GM12878 (cell line): ENCODE measurements around the gene IGIP. TPM values are rescaled to one million over a fixed set of nuclear protein-coding genes. Genes with fewer than 3 reads are reported as not detected.

ENCODE experiments used
- ATAC-seq: fragments of 200-7000 bp; cut with Tn5 transposase; 3 replicates; pipeline ENCODE4 v1.9.1; 2020; ENCODE audit warnings: mild to moderate bottlenecking, moderate library complexity
- BruUV-seq: library from RNA; stranded (reverse); fragments of 400-500 nt; replicated peaks from 2 replicates; lab custom pipeline; 2021; lab: Mats Ljungman, UMichigan
- CTCF ChIA-PET: fragments of 300-600 bp; sonication (Branson Sonifier 250); formaldehyde crosslinking; extraction: SDS; loops from one replicate; lab custom pipeline; 2021; ENCODE audit warnings: inconsistent platforms; lab: Yijun Ruan, JAX
- POLR2A ChIA-PET: fragments of 350-600 bp; formaldehyde crosslinking; extraction: SDS; loops from one replicate; lab custom pipeline; 2021; ENCODE audit warnings: inconsistent platforms; lab: Charles Lee
- RAD21 ChIA-PET: fragments of 300-600 bp; sonication (Branson Sonifier 250); formaldehyde crosslinking; loops from one replicate; lab custom pipeline; 2023; ENCODE audit warnings: antibody characterized with exemption; ENCODE audit not compliant: unreplicated experiment; lab: Charles Lee
- SMC1A ChIA-PET: fragments of 300-600 bp; sonication (Branson Sonifier 250); formaldehyde crosslinking; loops from one replicate; lab custom pipeline; 2023; ENCODE audit not compliant: unreplicated experiment, uncharacterized antibody; lab: Charles Lee
- DNase-seq: peaks from one replicate; pipeline ENCODE4 v3.0.0-alpha.2; 2011; ENCODE audit warnings: low read depth, low spot score
- FAIRE-seq: peaks from 3 replicates; lab custom pipeline; 2011; peaks lifted over from hg19 to GRCh38; lab: Jason Lieb, UNC
- H2AFZ ChIP-seq: 2 replicates; pipeline ENCODE4 v1.6.0; 2011; ENCODE audit warnings: low read depth, low read length, control low read depth; ENCODE audit not compliant: control insufficient read depth
- H3K27ac ChIP-seq: 2 replicates; pipeline ENCODE4 v1.5.1; 2011; ENCODE audit warnings: control low read depth; ENCODE audit not compliant: control insufficient read depth, insufficient read depth
- H3K27me3 ChIP-seq, 2 experiments: replicated peaks in 1 of 2; 2 replicates each; pipeline versions ENCODE4 v1.6.0 to v1.6.1; 2011; ENCODE audit warnings: low read length in 1 of 2; ENCODE audit not compliant: control insufficient read depth in 2 of 2, insufficient read depth in 2 of 2
- H3K36me3 ChIP-seq, 2 experiments: 2 replicates each; pipeline ENCODE4 v1.5.1; 2011; ENCODE audit warnings: low read length in 1 of 2; ENCODE audit not compliant: control insufficient read depth in 2 of 2, insufficient read depth in 2 of 2
- H3K4me1 ChIP-seq: 2 replicates; pipeline ENCODE4 v1.6.1; 2011; ENCODE audit warnings: mild to moderate bottlenecking, low read length, moderate library complexity, mixed read lengths; ENCODE audit not compliant: control insufficient read depth, insufficient read depth
- H3K4me2 ChIP-seq: 2 replicates; pipeline ENCODE4 v1.6.0; 2011; ENCODE audit warnings: control low read depth; ENCODE audit not compliant: control insufficient read depth, insufficient read depth
- H3K4me3 ChIP-seq: fragments of 200-600 bp; sonication (generic); 2 replicates; pipeline ENCODE4 v1.5.1; 2016
- H3K79me2 ChIP-seq: 2 replicates; pipeline ENCODE4 v1.6.0; 2011; ENCODE audit warnings: low read length; ENCODE audit not compliant: control insufficient read depth, insufficient read depth
- H3K9ac ChIP-seq: 2 replicates; pipeline ENCODE4 v1.8.0; 2011; ENCODE audit warnings: low read length, control low read depth, mixed read lengths; ENCODE audit not compliant: control insufficient read depth, insufficient read depth
- H3K9me3 ChIP-seq: replicated peaks from 3 replicates; pipeline ENCODE4 v1.5.1; 2011; ENCODE audit warnings: mild to moderate bottlenecking, low read length; ENCODE audit not compliant: control insufficient read depth, insufficient read depth
- H4K20me1 ChIP-seq: 2 replicates; pipeline ENCODE4 v1.6.0; 2011; ENCODE audit not compliant: control insufficient read depth, insufficient read depth
- BCL11A ChIP-seq: IDR thresholded peaks from 2 replicates; pipeline ENCODE4 v1.6.1; 2011; ENCODE audit warnings: low read depth, low read length
- MTA2 ChIP-seq: fragments of 450-650 bp; IDR thresholded peaks from 2 replicates; pipeline ENCODE4 v1.6.1; 2016; ENCODE audit warnings: low read depth, mild to moderate bottlenecking, moderate library complexity
- SMAD1 ChIP-seq: fragments of 450-650 bp; IDR thresholded peaks from 2 replicates; pipeline ENCODE4 v1.6.1; 2018; ENCODE audit warnings: mild to moderate bottlenecking, low read depth; ENCODE audit not compliant: partially characterized antibody
- WGBS: methylation state at CpG from one replicate; pipeline ENCODE4 v1.1.6; 2016; ENCODE audit warnings: low lambda C conversion rate; ENCODE audit not compliant: insufficient replicate concordance, insufficient coverage; ENCODE audit errors: missing lambda C conversion rate; 5-methylcytosine and 5-hydroxymethylcytosine counted together
- in situ Hi-C: fragments of 300-500 bp; cut with MboI; formaldehyde crosslinking; loops from 9 replicates; pipeline ENCODE4 v1.14.3; 2018; ENCODE audit warnings: mixed read lengths
- intact Hi-C: fragments of 100-400 bp; cut with micrococcal nuclease; formaldehyde crosslinking; loops from one replicate; pipeline ENCODE4 v1.14.2; 2022; ENCODE audit not compliant: unreplicated experiment
- polyA plus RNA-seq, 11 experiments: library from polyadenylated mRNA; depleted of rRNA in 4 of 11; unstranded in 6 of 11; stranded (reverse) in 5 of 11; fragments of >200 nt; fragmentation: Nextera tagmentation in 4 of 11; fragmentation: Illumina TruSeq in 1 of 11; extraction: Ambion mirVana in 4 of 11; extraction: Trizol in 1 of 11; gene quantifications; 1 replicate in 1 of 11; 2 replicates in 10 of 11; pipeline versions ENCODE4 v1.2.1 to v1.2.3, GENCODE V29; 2011 to 2016; ENCODE audit warnings: inconsistent platforms in 2 of 11, missing spikeins in 2 of 11, low read depth in 1 of 11
- total RNA-seq, 4 experiments: library from RNA; depleted of rRNA in 3 of 4; stranded (reverse); fragments of >200 nt in 3 of 4; fragmentation: Illumina TruSeq in 1 of 4; extraction: Trizol in 1 of 4; gene quantifications; 2 replicates each; pipeline versions ENCODE4 v1.2.1 to v1.2.3, GENCODE V29; 2013 to 2021
- TF ChIP-seq, protein P1 (sequence below): IDR thresholded peaks from 2 replicates; pipeline ENCODE4 v1.6.1; 2012; ENCODE audit warnings: low read length, inconsistent platforms
- TF ChIP-seq, protein P2 (sequence below): fragments of 450-650 bp; IDR thresholded peaks from 2 replicates; pipeline ENCODE4 v1.6.1; 2017; ENCODE audit warnings: mild to moderate bottlenecking, moderate library complexity

Gene IGIP
- total and polyA plus RNA-seq, 10 of the 15 experiments (the other 5 are each of a cell fraction or from before 2014, with no cell fraction given): 0.58 to 3.3 (median 1.9) TPM

DNA sequence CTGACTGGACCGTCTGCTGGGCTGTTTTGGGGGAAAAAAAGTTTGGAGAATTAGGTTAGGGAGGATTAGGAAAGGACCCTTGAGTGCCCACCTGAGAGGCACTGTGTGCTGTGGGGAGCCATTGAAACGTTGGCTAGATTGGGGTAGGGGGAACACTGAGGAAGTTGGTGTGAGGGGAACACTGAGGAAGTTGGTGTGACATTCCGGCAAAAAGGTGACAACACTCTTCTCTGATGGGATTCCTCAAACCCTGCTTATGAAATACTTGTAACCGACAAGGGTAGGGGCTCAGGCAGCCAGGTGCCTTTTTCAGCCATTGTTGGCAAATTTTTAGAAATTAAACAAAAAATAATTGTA, 50.3 kb downstream of the IGIP start:
- peak overlapping the region; percentile 83 for H2AFZ ChIP-seq
- ChIA-PET CTCF (interaction anchor here (0.6 to 1.8 kb wide), 2 partner anchors 12 to 68 kb away, joined by 3 to 4 read pairs; no protein-coding TSS in a partner anchor), RAD21 (interaction anchor here (1.3 kb wide), 1 partner anchor 68 kb away, joined by 3 read pairs; no protein-coding TSS in a partner anchor), SMC1A (interaction anchor here (1.2 kb wide), 1 partner anchor 131 kb away, joined by 3 read pairs; no protein-coding TSS in a partner anchor), POLR2A (interaction anchor here (1.7 kb wide), 1 partner anchor 64 kb away, joined by 5 read pairs; no protein-coding TSS in a partner anchor)
- H3K4me2 ChIP-seq: peak overlapping the region; percentile 85
- 21% methylated on average over 4 of the region's 4 CpGs for WGBS
- peak overlapping the region; percentile 78 for H3K9ac ChIP-seq
- H3K27me3 ChIP-seq: no peaks in the 10 kb centered on the region
- DNase-seq (no peak), ATAC-seq (no peak), FAIRE-seq (no peak)
- peak overlapping the region; percentile 72 for H3K27ac ChIP-seq
- intact Hi-C loops: loop anchor here (5.0 kb wide), 1 partner anchor 181 kb away; no protein-coding TSS in a partner anchor
- peaks cover 6% of the 10 kb centered on the region for H3K79me2 ChIP-seq
- BruUV-seq: no TSS peak
- TF ChIP-seq SMAD1 (no peak), MTA2 (0 out of 2 replicates have a peak, but pooled peaks have one; percentile 3), BCL11A (no peak)
- no peaks in the 10 kb centered on the region for H4K20me1 ChIP-seq
- peak overlapping the region; percentile 79 for H3K4me3 ChIP-seq
- in situ Hi-C loops: no loop called here
- peaks cover 9% of the 10 kb centered on the region; the same call in 1 of the 2 replicates for H3K4me1 ChIP-seq
- no peaks in the 10 kb centered on the region for H3K9me3 ChIP-seq
- H3K36me3 ChIP-seq: no peaks in the 10 kb centered on the region

DNA sequence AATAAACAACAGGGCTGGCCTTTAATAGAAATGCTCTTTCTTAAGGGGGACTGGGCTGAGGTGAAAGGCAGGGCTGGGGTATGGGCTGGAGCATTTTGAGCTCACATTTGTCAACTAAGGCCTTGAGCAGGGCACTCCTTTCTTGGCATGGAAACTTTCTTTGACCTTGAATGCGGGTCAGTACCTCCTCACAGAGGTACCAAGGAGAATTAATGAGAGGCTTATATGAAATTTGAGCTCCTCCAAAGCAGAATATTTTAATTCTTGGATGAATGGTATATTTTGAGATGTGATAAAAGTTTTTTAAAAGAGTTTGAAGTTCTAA, 52.3 kb downstream of the IGIP start:
- H3K4me2 ChIP-seq: no peak overlapping the region
- FAIRE-seq: no peak

More for the DNA sequence above, 52.3 kb downstream of the IGIP start:
- TF ChIP-seq, protein P1, sequence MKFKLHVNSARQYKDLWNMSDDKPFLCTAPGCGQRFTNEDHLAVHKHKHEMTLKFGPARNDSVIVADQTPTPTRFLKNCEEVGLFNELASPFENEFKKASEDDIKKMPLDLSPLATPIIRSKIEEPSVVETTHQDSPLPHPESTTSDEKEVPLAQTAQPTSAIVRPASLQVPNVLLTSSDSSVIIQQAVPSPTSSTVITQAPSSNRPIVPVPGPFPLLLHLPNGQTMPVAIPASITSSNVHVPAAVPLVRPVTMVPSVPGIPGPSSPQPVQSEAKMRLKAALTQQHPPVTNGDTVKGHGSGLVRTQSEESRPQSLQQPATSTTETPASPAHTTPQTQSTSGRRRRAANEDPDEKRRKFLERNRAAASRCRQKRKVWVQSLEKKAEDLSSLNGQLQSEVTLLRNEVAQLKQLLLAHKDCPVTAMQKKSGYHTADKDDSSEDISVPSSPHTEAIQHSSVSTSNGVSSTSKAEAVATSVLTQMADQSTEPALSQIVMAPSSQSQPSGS: no peak
- TF ChIP-seq, protein P2, sequence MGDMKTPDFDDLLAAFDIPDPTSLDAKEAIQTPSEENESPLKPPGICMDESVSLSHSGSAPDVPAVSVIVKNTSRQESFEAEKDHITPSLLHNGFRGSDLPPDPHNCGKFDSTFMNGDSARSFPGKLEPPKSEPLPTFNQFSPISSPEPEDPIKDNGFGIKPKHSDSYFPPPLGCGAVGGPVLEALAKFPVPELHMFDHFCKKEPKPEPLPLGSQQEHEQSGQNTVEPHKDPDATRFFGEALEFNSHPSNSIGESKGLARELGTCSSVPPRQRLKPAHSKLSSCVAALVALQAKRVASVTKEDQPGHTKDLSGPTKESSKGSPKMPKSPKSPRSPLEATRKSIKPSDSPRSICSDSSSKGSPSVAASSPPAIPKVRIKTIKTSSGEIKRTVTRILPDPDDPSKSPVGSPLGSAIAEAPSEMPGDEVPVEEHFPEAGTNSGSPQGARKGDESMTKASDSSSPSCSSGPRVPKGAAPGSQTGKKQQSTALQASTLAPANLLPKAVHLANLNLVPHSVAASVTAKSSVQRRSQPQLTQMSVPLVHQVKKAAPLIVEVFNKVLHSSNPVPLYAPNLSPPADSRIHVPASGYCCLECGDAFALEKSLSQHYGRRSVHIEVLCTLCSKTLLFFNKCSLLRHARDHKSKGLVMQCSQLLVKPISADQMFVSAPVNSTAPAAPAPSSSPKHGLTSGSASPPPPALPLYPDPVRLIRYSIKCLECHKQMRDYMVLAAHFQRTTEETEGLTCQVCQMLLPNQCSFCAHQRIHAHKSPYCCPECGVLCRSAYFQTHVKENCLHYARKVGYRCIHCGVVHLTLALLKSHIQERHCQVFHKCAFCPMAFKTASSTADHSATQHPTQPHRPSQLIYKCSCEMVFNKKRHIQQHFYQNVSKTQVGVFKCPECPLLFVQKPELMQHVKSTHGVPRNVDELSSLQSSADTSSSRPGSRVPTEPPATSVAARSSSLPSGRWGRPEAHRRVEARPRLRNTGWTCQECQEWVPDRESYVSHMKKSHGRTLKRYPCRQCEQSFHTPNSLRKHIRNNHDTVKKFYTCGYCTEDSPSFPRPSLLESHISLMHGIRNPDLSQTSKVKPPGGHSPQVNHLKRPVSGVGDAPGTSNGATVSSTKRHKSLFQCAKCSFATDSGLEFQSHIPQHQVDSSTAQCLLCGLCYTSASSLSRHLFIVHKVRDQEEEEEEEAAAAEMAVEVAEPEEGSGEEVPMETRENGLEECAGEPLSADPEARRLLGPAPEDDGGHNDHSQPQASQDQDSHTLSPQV: no peak
- TF ChIP-seq, all 136 proteins: peak for 0
- H3K9ac ChIP-seq: no peak overlapping the region
- H3K4me3 ChIP-seq: no peak overlapping the region
- in situ Hi-C loops (no loop called here), intact Hi-C loops (loop anchor here (5.0 kb wide), 1 partner anchor 179 kb away; no protein-coding TSS in a partner anchor)
- RAD21 ChIA-PET: interaction anchor here (1.2 to 2.3 kb wide), 2 partner anchors 8 to 29 kb away, joined by 3 to 7 read pairs; no protein-coding TSS in a partner anchor
- POLR2A ChIA-PET: interaction anchor here (0.7 to 1.6 kb wide), 10 partner anchors 8 to 1146 kb away, joined by 3 to 10 read pairs (median 6); no protein-coding TSS in a partner anchor
- CTCF ChIA-PET: interaction anchor here (0.6 to 3.7 kb wide), 14 partner anchors 8 to 906 kb away, joined by 3 to 17 read pairs (median 4); no protein-coding TSS in a partner anchor
- WGBS: 100% methylated on average over 1 of the region's 1 CpG
- no peaks in the 10 kb centered on the region for H3K9me3 ChIP-seq
- no TSS peak for BruUV-seq
- no peak overlapping the region for H3K27ac ChIP-seq
- no peaks in the 10 kb centered on the region for H4K20me1 ChIP-seq
- ATAC-seq: no peak
- H3K79me2 ChIP-seq: peaks cover 9% of the 10 kb centered on the region
- peaks cover 22% of the 10 kb centered on the region for H3K4me1 ChIP-seq
- no peak overlapping the region for H2AFZ ChIP-seq
- no peaks in the 10 kb centered on the region for H3K27me3 ChIP-seq
- no peak for DNase-seq
- SMC1A ChIA-PET: interaction anchor here (0.5 to 1.6 kb wide), 5 partner anchors 9 to 239 kb away, joined by 3 to 6 read pairs (median 3); no protein-coding TSS in a partner anchor
- no peaks in the 10 kb centered on the region for H3K36me3 ChIP-seq
